Activated T-helper 1 cell treated with anti-CD3 and anti-CD28 coated beads, Interleukin-12 subunit alpha, Interleukin-12 subunit beta, Interleukin-2, Interleukin-4 antibody, amounts not matched to agents 30 ng/mL and 10 ng/mL and 1 ng/mL, durations not matched to agents 14 hours and 24 hours and 36 hours (primary cell): ENCODE data around the gene ISG20L2. TPM values are rescaled to one million over a fixed set of nuclear protein-coding genes. Genes with fewer than 3 reads are reported as not detected.
"Not testable (repeated sequence)": the region's sequence is repeated elsewhere in the genome, so short reads cannot be mapped to it uniquely, and the experiment has no call there.

Experiments
- DNase-seq: peaks from one replicate; pipeline ENCODE4 v3.0.0; 2021; ENCODE audit warnings: low spot score
- H3K27ac Mint-ChIP-seq: one replicate; pipeline ENCODE4 v1.8.0; 2021; ENCODE audit warnings: mild to moderate bottlenecking, mixed read lengths
- H3K27me3 Mint-ChIP-seq: one replicate; pipeline ENCODE4 v1.8.0; 2022; ENCODE audit warnings: mild to moderate bottlenecking, moderate library complexity, mixed read lengths; ENCODE audit not compliant: insufficient read depth
- H3K36me3 Mint-ChIP-seq: one replicate; pipeline ENCODE4 v1.8.0; 2021; ENCODE audit warnings: low read depth, mixed read lengths
- H3K4me1 Mint-ChIP-seq: one replicate; pipeline ENCODE4 v1.8.0; 2021; ENCODE audit warnings: low read depth, mixed read lengths
- H3K4me3 Mint-ChIP-seq: one replicate; pipeline ENCODE4 v1.8.0; 2021; ENCODE audit warnings: mild to moderate bottlenecking, moderate library complexity, mixed read lengths
- H3K9me3 Mint-ChIP-seq: one replicate; pipeline ENCODE4 v1.8.0; 2021; ENCODE audit warnings: mixed read lengths
- intact Hi-C: fragments of 100-400 bp; cut with micrococcal nuclease; formaldehyde crosslinking; loops from one replicate; pipeline ENCODE4 v1.15.1; 2024
- total RNA-seq: library from RNA; stranded (reverse); gene quantifications from 2 replicates; pipeline ENCODE4 v1.2.3, GENCODE V29; 2022

ISG20L2 gene
- total RNA-seq, 1 donor from 2014 or later: 81.5 TPM

GRCh38 chr1:156766298-156767100 lies 37.9 kb upstream of the ISG20L2 start:
- H3K9me3 Mint-ChIP-seq: no peaks in the 10 kb centered on the region
- no peak overlapping the region for H3K27ac Mint-ChIP-seq
- H3K27me3 Mint-ChIP-seq: no peaks in the 10 kb centered on the region
- H3K4me3 Mint-ChIP-seq: no peak overlapping the region
- peaks cover 17% of the 10 kb centered on the region for H3K36me3 Mint-ChIP-seq
- peaks cover 42% of the 10 kb centered on the region for H3K4me1 Mint-ChIP-seq
- DNase-seq: no peak
- intact Hi-C loops: loop anchor here (1.0 to 5.0 kb wide), 12 partner anchors 15 to 714 kb away; partner anchors contain the start of genes CCT3, GPATCH4, HDGF and ISG20L2

- peaks cover 34% of the 10 kb centered on the region for H3K4me1 Mint-ChIP-seq
- DNase-seq: no peak
- intact Hi-C loops: loop anchor here (2.0 to 5.0 kb wide), 5 partner anchors 78 to 713 kb away; partner anchors contain the start of genes GPATCH4, LAMTOR2, SMG5 and UBQLN4
- no peak overlapping the region for H3K4me3 Mint-ChIP-seq
- no peaks in the 10 kb centered on the region for H3K9me3 Mint-ChIP-seq
- H3K27me3 Mint-ChIP-seq: no peaks in the 10 kb centered on the region
- no peak overlapping the region for H3K27ac Mint-ChIP-seq
- peaks cover 10% of the 10 kb centered on the region for H3K36me3 Mint-ChIP-seq
Measured at GRCh38 chr1:156765666-156766065, 37.1 kb upstream of the ISG20L2 start.

DNA sequence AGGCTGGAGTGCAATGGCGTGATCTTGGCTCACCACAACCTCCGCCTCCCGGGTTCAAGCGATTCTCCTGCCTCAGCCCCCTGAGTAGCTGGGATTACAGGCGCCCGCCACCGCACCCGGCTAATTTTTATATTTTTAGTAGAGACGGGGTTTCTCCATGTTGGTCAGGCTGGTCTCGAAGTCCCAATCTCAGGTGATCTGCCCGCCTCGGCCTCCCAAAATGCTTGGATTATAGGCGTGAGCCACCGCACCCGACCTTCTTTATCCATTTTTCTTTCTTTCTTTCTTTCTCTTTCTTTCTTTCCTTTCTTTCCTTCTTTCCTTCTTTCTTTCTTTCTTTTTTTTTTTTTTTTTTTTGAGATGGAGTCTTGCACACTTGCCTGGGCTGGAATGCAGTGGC lies 36.6 kb upstream of the ISG20L2 start:
- not testable (repeated sequence) for H3K36me3 Mint-ChIP-seq, H3K9me3 Mint-ChIP-seq, H3K27ac Mint-ChIP-seq, H3K27me3 Mint-ChIP-seq, DNase-seq, H3K4me3 Mint-ChIP-seq
- intact Hi-C loops: loop anchor here (5.0 kb wide), 3 partner anchors 78 to 713 kb away; partner anchors contain the start of genes GPATCH4, LAMTOR2 and UBQLN4
- H3K4me1 Mint-ChIP-seq: peaks cover 30% of the 10 kb centered on the region

- intact Hi-C loops: no loop called here
- DNase-seq: no peak
- no peak overlapping the region for H3K27ac Mint-ChIP-seq
- H3K27me3 Mint-ChIP-seq: no peaks in the 10 kb centered on the region
- H3K9me3 Mint-ChIP-seq: no peaks in the 10 kb centered on the region
- no peak overlapping the region for H3K4me3 Mint-ChIP-seq
- H3K4me1 Mint-ChIP-seq: peaks cover 3% of the 10 kb centered on the region
- H3K36me3 Mint-ChIP-seq: no peaks in the 10 kb centered on the region
Measured at GRCh38 chr1:156760796-156761104, 32.2 kb upstream of the ISG20L2 start.

DNA sequence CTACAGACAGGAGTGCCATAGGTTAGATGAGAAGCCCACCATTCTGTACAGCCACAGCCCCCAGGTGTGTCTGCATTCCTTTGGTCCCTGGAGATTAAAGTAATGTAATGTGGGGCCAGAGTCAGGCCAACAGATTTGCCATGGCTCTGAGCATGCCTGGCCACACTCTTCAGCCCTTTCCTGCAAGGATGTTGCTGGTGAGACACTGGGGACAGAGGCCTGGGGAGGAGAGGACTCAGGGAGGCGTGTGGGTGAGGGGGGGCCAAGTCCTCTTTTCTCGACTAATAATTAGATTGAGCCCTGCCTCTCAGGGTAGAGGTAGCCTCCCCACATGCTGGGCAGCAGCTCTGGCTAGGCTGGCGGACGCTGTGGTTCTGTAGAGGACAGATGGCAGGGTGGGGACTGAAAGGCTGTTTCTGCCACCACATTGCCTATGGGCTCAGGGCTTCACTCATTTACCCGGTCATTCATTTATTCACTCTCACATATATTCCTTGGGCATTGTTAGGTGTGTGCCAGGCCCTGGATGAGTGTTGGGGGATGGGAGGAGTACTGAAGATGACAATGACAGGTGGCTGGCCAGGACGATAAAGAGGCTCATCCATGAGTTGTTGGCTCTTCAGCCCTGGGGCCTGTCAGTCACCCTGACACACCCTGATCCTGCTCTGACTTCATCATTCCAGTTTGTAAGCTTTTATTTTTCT lies 31.7 kb upstream of the ISG20L2 start:
- H3K27me3 Mint-ChIP-seq: no peaks in the 10 kb centered on the region
- no peaks in the 10 kb centered on the region for H3K9me3 Mint-ChIP-seq
- H3K36me3 Mint-ChIP-seq: no peaks in the 10 kb centered on the region
- no peak for DNase-seq
- H3K4me1 Mint-ChIP-seq: no peaks in the 10 kb centered on the region
- no peak overlapping the region for H3K27ac Mint-ChIP-seq
- intact Hi-C loops: no loop called here
- no peak overlapping the region for H3K4me3 Mint-ChIP-seq

DNA sequence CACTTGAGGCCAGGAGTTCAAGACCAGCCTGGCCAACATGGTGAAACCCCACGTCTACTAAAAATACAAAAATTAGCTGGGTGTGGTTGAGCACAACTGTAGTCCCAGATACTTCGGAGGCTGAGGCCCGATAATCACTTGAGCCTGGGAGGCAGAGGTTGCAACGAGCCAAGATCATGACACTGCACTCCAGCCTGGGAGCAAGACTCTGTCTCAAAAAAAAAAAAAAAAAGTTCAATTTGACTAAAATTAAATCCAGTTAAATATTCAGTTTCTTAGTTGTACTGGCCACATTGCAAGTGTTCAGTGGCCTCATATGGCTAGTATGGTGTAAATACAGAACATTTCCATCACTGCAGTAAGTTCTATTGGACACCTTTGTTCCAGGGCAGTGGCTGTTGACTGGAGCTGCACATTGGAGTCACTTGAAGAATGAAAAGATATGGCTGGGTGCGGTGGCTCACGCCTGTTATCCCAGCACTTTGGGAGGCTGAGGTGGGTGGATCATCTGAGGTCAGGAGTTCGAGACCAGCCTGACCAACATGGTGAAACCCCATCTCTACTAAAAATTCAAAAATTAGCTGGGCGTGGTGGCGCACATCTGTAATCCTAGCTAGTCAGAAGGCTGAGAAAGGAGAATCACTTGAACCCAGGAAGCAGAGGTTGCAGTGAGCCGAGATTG lies 29.1 kb upstream of the ISG20L2 start:
- H3K27me3 Mint-ChIP-seq, H3K4me3 Mint-ChIP-seq, DNase-seq, H3K36me3 Mint-ChIP-seq, H3K9me3 Mint-ChIP-seq, intact Hi-C loops, H3K27ac Mint-ChIP-seq: not testable (repeated sequence)
- peaks cover 13% of the 10 kb centered on the region for H3K4me1 Mint-ChIP-seq

- H3K27ac Mint-ChIP-seq: no peak overlapping the region
- DNase-seq: no peak
- peaks cover 3% of the 10 kb centered on the region for H3K36me3 Mint-ChIP-seq
- H3K4me3 Mint-ChIP-seq: no peak overlapping the region
- H3K27me3 Mint-ChIP-seq: peaks cover 1% of the 10 kb centered on the region
- intact Hi-C loops: no loop called here
- peaks cover 21% of the 10 kb centered on the region for H3K4me1 Mint-ChIP-seq
- no peaks in the 10 kb centered on the region for H3K9me3 Mint-ChIP-seq
Measured at GRCh38 chr1:156756355-156756754, 27.8 kb upstream of the ISG20L2 start.

- Mint-ChIP-seq H3K4me3 (no peak overlapping the region), H3K36me3 (peaks cover 5% of the 10 kb centered on the region), H3K9me3 (no peaks in the 10 kb centered on the region), H3K4me1 (peaks cover 21% of the 10 kb centered on the region), H3K27me3 (peaks cover 1% of the 10 kb centered on the region), H3K27ac (no peak overlapping the region)
- no peak for DNase-seq
- intact Hi-C loops: no loop called here
Measured at GRCh38 chr1:156755527-156755950, 27.0 kb upstream of the ISG20L2 start.

GRCh38 chr1:156754219-156754618 lies 25.7 kb upstream of the ISG20L2 start:
- peak overlapping the region; percentile 10 for H3K4me3 Mint-ChIP-seq
- no peaks in the 10 kb centered on the region for H3K9me3 Mint-ChIP-seq
- H3K36me3 Mint-ChIP-seq: peaks cover 16% of the 10 kb centered on the region
- peaks cover 1% of the 10 kb centered on the region for H3K27me3 Mint-ChIP-seq
- no peak for DNase-seq
- H3K4me1 Mint-ChIP-seq: peaks cover 35% of the 10 kb centered on the region
- intact Hi-C loops: no loop called here
- H3K27ac Mint-ChIP-seq: no peak overlapping the region

DNA sequence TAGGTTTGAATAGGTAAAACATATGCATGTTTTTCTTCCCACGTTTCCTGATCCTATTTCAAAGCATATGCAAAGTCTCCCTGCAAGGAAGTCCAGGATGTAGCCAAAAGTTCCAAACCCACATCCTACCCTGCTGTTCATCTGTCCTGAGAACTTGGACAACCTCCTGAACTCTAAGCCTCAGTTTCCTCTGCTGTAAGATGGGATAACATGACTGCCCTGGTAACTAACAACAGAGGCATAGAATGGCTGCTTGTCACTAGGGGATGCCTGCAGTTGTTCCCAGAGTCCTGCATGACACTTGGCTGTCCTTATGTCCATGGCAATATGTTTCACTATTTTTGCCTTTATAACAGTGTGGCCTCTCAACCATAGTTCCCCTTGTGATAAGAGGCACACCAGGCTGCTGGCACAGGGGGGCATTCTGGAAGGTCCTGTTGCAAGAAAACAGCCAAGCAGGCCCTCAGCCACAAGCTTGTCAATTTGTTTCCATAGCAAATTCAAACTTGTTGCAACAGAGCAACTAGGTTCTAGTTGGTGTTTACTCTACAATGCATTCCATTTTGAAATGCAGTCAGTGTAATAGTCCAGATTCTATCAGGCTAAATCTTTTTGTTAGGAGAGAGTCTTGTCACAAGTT lies 24.4 kb upstream of the ISG20L2 start:
- no peaks in the 10 kb centered on the region for H3K9me3 Mint-ChIP-seq
- peak overlapping the region; percentile 78 for H3K27ac Mint-ChIP-seq
- DNase-seq: no peak
- H3K36me3 Mint-ChIP-seq: peaks cover 26% of the 10 kb centered on the region
- intact Hi-C loops: no loop called here
- H3K4me1 Mint-ChIP-seq: peaks cover 47% of the 10 kb centered on the region
- H3K4me3 Mint-ChIP-seq: peak overlapping the region; percentile 97
- peaks cover 1% of the 10 kb centered on the region for H3K27me3 Mint-ChIP-seq

GRCh38 chr1:156751757-156752481 lies 23.4 kb upstream of the ISG20L2 start:
- intact Hi-C loops: loop anchor here (1.0 kb wide), 3 partner anchors 11 to 24 kb away; partner anchors contain the start of genes ISG20L2, METTL25B, MRPL24 and PRCC
- Mint-ChIP-seq H3K27ac (peak overlapping the region; percentile 94), H3K36me3 (peaks cover 26% of the 10 kb centered on the region), H3K9me3 (no peaks in the 10 kb centered on the region), H3K4me1 (peaks cover 55% of the 10 kb centered on the region), H3K4me3 (peak overlapping the region; percentile 97), H3K27me3 (peaks cover 1% of the 10 kb centered on the region)
- DNase-seq: peak; percentile 94

DNA sequence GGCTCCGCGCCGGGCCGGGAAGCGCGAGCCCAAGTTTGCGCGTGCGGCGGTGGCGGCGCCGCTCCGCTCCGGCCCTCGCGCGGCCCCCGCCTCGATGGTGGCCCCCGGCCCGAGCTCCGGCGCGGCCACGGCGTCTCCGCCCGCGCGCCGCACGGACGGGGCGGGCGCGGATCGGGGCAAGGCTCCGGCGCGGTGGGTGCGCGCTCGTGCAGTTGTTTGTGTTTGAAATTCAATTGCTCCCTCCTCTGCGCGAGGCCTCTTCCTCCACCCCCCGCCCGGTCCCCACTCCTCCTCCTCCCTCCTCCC lies 22.8 kb upstream of the ISG20L2 start, which contains the start of gene HDGF:
Gene HDGF (minus strand): TSS at position 225 of the 306 bp plus-strand sequence. CDS start 246 bp downstream, outside the sequence.
- H3K27me3 Mint-ChIP-seq: peaks cover 1% of the 10 kb centered on the region
- peaks cover 26% of the 10 kb centered on the region for H3K36me3 Mint-ChIP-seq
- H3K9me3 Mint-ChIP-seq: no peaks in the 10 kb centered on the region
- intact Hi-C loops: loop anchor here (1.0 kb wide), 3 partner anchors 10 to 23 kb away; partner anchors contain the start of genes ISG20L2, METTL25B, MRPL24 and PRCC
- peaks cover 59% of the 10 kb centered on the region for H3K4me1 Mint-ChIP-seq
- peak within 1 kb of the TSS; percentile 100 for H3K4me3 Mint-ChIP-seq
- H3K27ac Mint-ChIP-seq: peak within 1 kb of the TSS; percentile 98
- DNase-seq: no peak
